OCI-LY1 (cell line): ENCODE results near the gene HDGFL2.

ENCODE experiments used
- H2AFZ ChIP-seq: fragments of 200-600 bp; sonication (generic), shearing (Covaris generic); 2 replicates; pipeline ENCODE4 v1.6.0; 2014; ENCODE audit warnings: antibody characterized with exemption, mild to moderate bottlenecking, low read length
- H3F3A ChIP-seq: fragments of 200-600 bp; sonication (generic), shearing (Covaris generic); 2 replicates; pipeline ENCODE4 v1.6.0; 2014; ENCODE audit warnings: mild to moderate bottlenecking, antibody characterized with exemption, low read length, moderate library complexity; ENCODE audit not compliant: insufficient read depth
- H3K27ac ChIP-seq: fragments of 200-600 bp; sonication (generic); 2 replicates; pipeline ENCODE4 v1.5.1; 2014; ENCODE audit warnings: low read length, mixed run types, mild to moderate bottlenecking, low read depth; ENCODE audit not compliant: poor library complexity, severe bottlenecking
- H3K27me3 ChIP-seq: fragments of 200-600 bp; sonication (generic); 2 replicates; pipeline ENCODE4 v1.6.0; 2014; ENCODE audit warnings: antibody characterized with exemption, mild to moderate bottlenecking, low read length, moderate library complexity; ENCODE audit not compliant: insufficient read depth
- H3K36me3 ChIP-seq: fragments of 200-600 bp; sonication (generic); 2 replicates; pipeline ENCODE4 v1.6.1; 2014; ENCODE audit warnings: mild to moderate bottlenecking, antibody characterized with exemption, low read length, moderate library complexity, mixed read lengths; ENCODE audit not compliant: insufficient read depth
- H3K4me1 ChIP-seq: fragments of 200-600 bp; sonication (generic); 2 replicates; pipeline ENCODE4 v1.5.1; 2014; ENCODE audit warnings: mild to moderate bottlenecking, low read length, moderate library complexity; ENCODE audit not compliant: insufficient read depth, severe bottlenecking
- H3K4me2 ChIP-seq: fragments of 200-600 bp; sonication (generic), shearing (Covaris generic); 2 replicates; pipeline ENCODE4 v1.6.1; 2014; ENCODE audit warnings: low read length
- H3K4me3 ChIP-seq: fragments of 200-600 bp; sonication (generic); 2 replicates; pipeline ENCODE4 v1.5.1; 2014; ENCODE audit warnings: low read length, low read depth, mild to moderate bottlenecking, mixed read lengths; ENCODE audit not compliant: poor library complexity, severe bottlenecking
- H3K79me2 ChIP-seq: fragments of 200-600 bp; shearing (Covaris generic); 2 replicates; pipeline ENCODE4 v1.6.1; 2016; ENCODE audit warnings: mixed run types, low read length, mixed read lengths; ENCODE audit not compliant: insufficient read depth
- H3K9ac ChIP-seq: fragments of 200-600 bp; sonication (generic), shearing (Covaris generic); 2 replicates; pipeline ENCODE4 v1.6.1; 2014; ENCODE audit warnings: mild to moderate bottlenecking, low read length, mixed read lengths
- H3K9me2 ChIP-seq: fragments of 200-600 bp; sonication (generic), shearing (Covaris generic); 2 replicates; pipeline ENCODE4 v1.6.1; 2014; ENCODE audit warnings: low read depth, mild to moderate bottlenecking, low read length, mixed read lengths
- H3K9me3 ChIP-seq: fragments of 200-600 bp; shearing (Covaris generic); 2 replicates; pipeline ENCODE4 v1.6.1; 2014; ENCODE audit warnings: low read length, mixed read lengths
- H4K20me1 ChIP-seq: fragments of 200-600 bp; sonication (generic), shearing (Covaris generic); 2 replicates; pipeline ENCODE4 v1.6.0; 2016; ENCODE audit warnings: mild to moderate bottlenecking, low read length; ENCODE audit not compliant: insufficient read depth
- EZH2 ChIP-seq: fragments of 200-600 bp; sonication (generic), shearing (Covaris generic); IDR thresholded peaks from 2 replicates; pipeline ENCODE4 v1.8.0; 2017; ENCODE audit warnings: borderline replicate concordance, mixed run types, mild to moderate bottlenecking, antibody characterized with exemption, low read length, moderate library complexity, mixed read lengths
- TF ChIP-seq, protein P1 (sequence below): fragments of 200-600 bp; sonication (generic), shearing (Covaris generic); IDR thresholded peaks from 2 replicates; pipeline ENCODE4 v1.5.1; 2017; ENCODE audit warnings: mild to moderate bottlenecking, antibody characterized with exemption, low read length, moderate library complexity, mixed read lengths

The HDGFL2 gene

DNA sequence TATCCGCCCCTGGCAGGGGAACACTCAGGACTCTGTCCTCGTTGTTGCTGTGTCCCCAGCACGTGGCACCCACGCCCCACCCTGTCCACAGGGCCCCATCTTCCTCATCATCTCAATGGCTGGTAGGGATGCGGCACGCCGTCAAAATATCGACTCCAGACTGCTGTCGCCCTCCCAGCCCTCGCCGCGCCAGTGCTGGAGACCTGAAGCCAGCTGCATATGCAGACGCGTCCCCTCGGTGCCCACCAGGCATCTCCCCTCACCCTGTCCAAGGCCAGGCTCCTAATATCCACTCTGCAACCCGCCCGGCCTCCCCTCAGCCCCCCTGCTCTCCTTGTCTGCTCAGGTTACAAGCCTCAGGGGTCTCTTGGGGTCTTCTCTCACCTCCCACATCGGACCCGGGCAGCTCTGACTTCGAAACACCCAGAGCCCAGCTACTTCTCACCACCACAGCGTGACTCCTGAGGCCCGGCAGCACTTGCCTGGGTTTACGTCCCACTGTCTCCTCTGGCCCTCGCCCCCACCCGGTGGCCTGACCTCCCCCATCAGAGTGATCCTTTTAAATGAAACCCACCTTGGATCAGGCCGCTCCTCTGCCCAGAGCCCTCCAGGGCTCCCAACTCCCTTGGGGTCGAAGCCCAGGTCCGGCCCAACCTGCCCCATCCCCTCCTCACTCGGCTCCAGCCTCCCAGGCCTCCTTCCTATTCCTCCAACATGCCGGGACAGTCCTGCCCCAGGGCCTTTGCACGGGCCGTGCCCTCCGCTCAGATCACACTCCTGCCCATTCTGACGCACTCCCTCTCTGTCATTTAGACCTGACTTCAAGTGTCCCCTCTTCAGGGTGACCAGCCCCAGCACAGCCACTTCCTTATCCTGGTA, 33.7 kb downstream of the HDGFL2 start:
- no peaks in the 10 kb centered on the region for H3F3A ChIP-seq
- no peak overlapping the region for H3K4me2 ChIP-seq
- no peak for TF ChIP-seq EZH2
- TF ChIP-seq, protein P1, sequence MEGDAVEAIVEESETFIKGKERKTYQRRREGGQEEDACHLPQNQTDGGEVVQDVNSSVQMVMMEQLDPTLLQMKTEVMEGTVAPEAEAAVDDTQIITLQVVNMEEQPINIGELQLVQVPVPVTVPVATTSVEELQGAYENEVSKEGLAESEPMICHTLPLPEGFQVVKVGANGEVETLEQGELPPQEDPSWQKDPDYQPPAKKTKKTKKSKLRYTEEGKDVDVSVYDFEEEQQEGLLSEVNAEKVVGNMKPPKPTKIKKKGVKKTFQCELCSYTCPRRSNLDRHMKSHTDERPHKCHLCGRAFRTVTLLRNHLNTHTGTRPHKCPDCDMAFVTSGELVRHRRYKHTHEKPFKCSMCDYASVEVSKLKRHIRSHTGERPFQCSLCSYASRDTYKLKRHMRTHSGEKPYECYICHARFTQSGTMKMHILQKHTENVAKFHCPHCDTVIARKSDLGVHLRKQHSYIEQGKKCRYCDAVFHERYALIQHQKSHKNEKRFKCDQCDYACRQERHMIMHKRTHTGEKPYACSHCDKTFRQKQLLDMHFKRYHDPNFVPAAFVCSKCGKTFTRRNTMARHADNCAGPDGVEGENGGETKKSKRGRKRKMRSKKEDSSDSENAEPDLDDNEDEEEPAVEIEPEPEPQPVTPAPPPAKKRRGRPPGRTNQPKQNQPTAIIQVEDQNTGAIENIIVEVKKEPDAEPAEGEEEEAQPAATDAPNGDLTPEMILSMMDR: no peak
- H4K20me1 ChIP-seq: no peaks in the 10 kb centered on the region
- no peaks in the 10 kb centered on the region for H3K27me3 ChIP-seq
- H3K9ac ChIP-seq: no peak overlapping the region
- H3K9me3 ChIP-seq: no peaks in the 10 kb centered on the region
- H3K79me2 ChIP-seq: no peaks in the 10 kb centered on the region
- no peak overlapping the region for H3K4me3 ChIP-seq
- no peaks in the 10 kb centered on the region for H3K4me1 ChIP-seq
- H3K9me2 ChIP-seq: no peaks in the 10 kb centered on the region
- no peak overlapping the region for H2AFZ ChIP-seq
- H3K27ac ChIP-seq: no peak overlapping the region
- H3K36me3 ChIP-seq: peaks cover 14% of the 10 kb centered on the region

DNA sequence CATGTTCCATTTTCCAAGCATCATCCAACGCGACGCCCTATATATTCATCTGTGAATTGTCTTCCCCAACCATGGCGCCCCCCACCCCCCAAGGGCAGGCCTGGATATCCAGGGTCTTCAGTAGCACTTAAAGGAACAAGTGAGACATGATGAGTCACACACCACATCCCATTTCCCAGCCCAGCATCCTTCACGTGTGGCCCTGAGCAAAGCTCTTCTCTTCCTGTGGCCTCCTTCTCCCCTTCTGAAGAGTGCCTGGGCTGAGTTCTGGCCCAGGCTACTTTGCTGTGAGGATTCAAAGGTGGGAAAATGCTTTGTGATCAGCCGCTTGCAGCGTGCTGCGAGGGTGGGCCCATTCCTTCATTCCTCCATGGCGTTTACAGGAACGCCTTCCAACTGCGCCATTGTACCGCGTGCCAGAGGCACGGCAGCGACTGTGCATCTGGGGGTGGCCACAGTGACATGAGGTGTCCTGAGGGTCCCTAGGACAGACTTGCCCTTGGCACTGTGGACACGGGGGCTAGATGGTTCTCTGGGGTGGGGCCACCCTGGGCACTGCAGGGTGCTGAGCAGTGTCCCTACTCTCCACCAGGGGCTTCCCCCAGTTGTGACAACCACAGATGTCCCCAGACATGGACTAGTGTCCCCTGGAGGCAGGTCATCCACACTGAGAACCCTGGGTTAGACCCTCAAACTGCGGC, 34.5 kb downstream of the HDGFL2 start:
- no peak overlapping the region for H3K4me2 ChIP-seq
- peaks cover 11% of the 10 kb centered on the region for H3K36me3 ChIP-seq
- no peak overlapping the region for H2AFZ ChIP-seq
- H3F3A ChIP-seq: no peaks in the 10 kb centered on the region
- H4K20me1 ChIP-seq: no peaks in the 10 kb centered on the region
- H3K4me1 ChIP-seq: no peaks in the 10 kb centered on the region
- no peak overlapping the region for H3K4me3 ChIP-seq
- H3K9me3 ChIP-seq: no peaks in the 10 kb centered on the region
- no peak for TF ChIP-seq EZH2
- H3K27me3 ChIP-seq: no peaks in the 10 kb centered on the region
- no peaks in the 10 kb centered on the region for H3K9me2 ChIP-seq
- no peak overlapping the region for H3K27ac ChIP-seq
- no peak overlapping the region for H3K9ac ChIP-seq
- no peaks in the 10 kb centered on the region for H3K79me2 ChIP-seq

DNA sequence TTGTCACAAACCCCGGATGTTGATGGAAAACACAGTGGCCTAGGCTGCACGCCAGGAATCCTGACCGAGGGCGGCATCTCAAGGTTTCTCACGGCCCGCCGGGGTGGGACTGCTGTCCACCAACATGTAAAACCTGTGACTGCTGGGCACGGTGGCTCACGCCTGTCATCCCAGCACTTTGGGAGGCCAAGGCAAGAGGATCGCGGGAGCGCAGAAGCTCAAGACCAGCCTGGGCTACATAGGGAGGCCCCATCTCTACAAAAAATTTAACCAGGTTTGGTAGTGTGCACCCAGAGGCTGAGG, 35.0 kb downstream of the HDGFL2 start:
- TF ChIP-seq, protein P1: no peak
- TF ChIP-seq EZH2: no peak
- peaks cover 11% of the 10 kb centered on the region; the same call in 1 of the 2 replicates for H3K36me3 ChIP-seq
- H3K79me2 ChIP-seq: no peaks in the 10 kb centered on the region
- no peaks in the 10 kb centered on the region for H3K27me3 ChIP-seq
- H3K9me3 ChIP-seq: no peaks in the 10 kb centered on the region
- H4K20me1 ChIP-seq: no peaks in the 10 kb centered on the region
- no peak overlapping the region for H3K27ac ChIP-seq
- H3K4me1 ChIP-seq: no peaks in the 10 kb centered on the region
- no peaks in the 10 kb centered on the region for H3K9me2 ChIP-seq
- no peak overlapping the region for H3K4me3 ChIP-seq
- no peaks in the 10 kb centered on the region for H3F3A ChIP-seq
- no peak overlapping the region for H2AFZ ChIP-seq
- no peak overlapping the region for H3K4me2 ChIP-seq
- H3K9ac ChIP-seq: no peak overlapping the region
